H1 (cell line): Measurements from ENCODE around the gene SCN2B. TPM values are rescaled to one million over a fixed set of nuclear protein-coding genes. Genes with fewer than 3 reads are reported as not detected.

Source experiments
- CTCF ChIA-PET: fragments of 300-600 bp; sonication (Branson Sonifier 250); formaldehyde crosslinking; loops from one replicate; lab custom pipeline; 2021; ENCODE audit not compliant: partially characterized antibody; lab: Charles Lee
- POLR2A ChIA-PET: fragments of 300-600 bp; sonication (Branson Sonifier 250); formaldehyde crosslinking; loops from one replicate; lab custom pipeline; 2021; ENCODE audit warnings: inconsistent platforms; ENCODE audit not compliant: partially characterized antibody; lab: Charles Lee
- DNase-seq, 2 experiments: peaks; one replicate each; pipeline versions ENCODE4 v3.0.0 to v3.0.0-alpha.2; 2010 to 2022; ENCODE audit warnings: low spot score in 2 of 2, low read depth in 1 of 2, mixed read lengths in 1 of 2
- FAIRE-seq: peaks from 2 replicates; lab custom pipeline; 2011; peaks lifted over from hg19 to GRCh38; lab: Jason Lieb, UNC
- H2AFZ ChIP-seq: 2 replicates; pipeline ENCODE4 v1.8.1; 2012; ENCODE audit warnings: low read length, inconsistent platforms
- H2AK5ac ChIP-seq: 2 replicates; pipeline ENCODE4 v1.6.1; 2013; ENCODE audit warnings: low read depth, low read length
- H2BK120ac ChIP-seq: replicated peaks from 2 replicates; pipeline ENCODE3; 2013; ENCODE audit warnings: low read depth, low read length, inconsistent platforms
- H2BK12ac ChIP-seq: 2 replicates; pipeline ENCODE4 v1.6.1; 2013; ENCODE audit warnings: low read depth, low read length
- H2BK15ac ChIP-seq: 2 replicates; pipeline ENCODE4 v1.6.1; 2013; ENCODE audit warnings: low read length
- H2BK20ac ChIP-seq: 2 replicates; pipeline ENCODE4 v1.6.1; 2013; ENCODE audit warnings: low read length
- H2BK5ac ChIP-seq: 2 replicates; pipeline ENCODE4 v1.6.1; 2013; ENCODE audit warnings: low read depth, low read length
- H3K14ac ChIP-seq: 2 replicates; pipeline ENCODE4 v1.6.1; 2013; ENCODE audit warnings: inconsistent platforms; ENCODE audit not compliant: insufficient read length
- H3K18ac ChIP-seq: 2 replicates; pipeline ENCODE4 v1.6.1; 2013; ENCODE audit warnings: low read length; ENCODE audit errors: extremely low read depth
- H3K23ac ChIP-seq: 2 replicates; pipeline ENCODE4 v1.6.1; 2013; ENCODE audit warnings: inconsistent platforms; ENCODE audit not compliant: insufficient read length
- H3K23me2 ChIP-seq: 2 replicates; pipeline ENCODE4 v1.6.1; 2013; ENCODE audit warnings: low read depth, low read length
- H3K27ac ChIP-seq: 2 replicates; pipeline ENCODE4 v1.6.1; 2011; ENCODE audit warnings: low read depth, low read length, inconsistent platforms
- H3K27me3 ChIP-seq, 4 experiments: replicated peaks in 1 of 4; 1 replicate in 1 of 4; 2 replicates in 3 of 4; pipeline versions ENCODE4 v1.6.1 to v1.8.1; 2011 to 2013; ENCODE audit warnings: low read length in 3 of 4, mild to moderate bottlenecking in 3 of 4, inconsistent platforms in 2 of 4, mixed read lengths in 2 of 4, moderate library complexity in 1 of 4; ENCODE audit not compliant: control insufficient read depth in 3 of 4, insufficient read depth in 3 of 4; ENCODE audit errors: extremely low read depth in 1 of 4
- H3K36me3 ChIP-seq, 4 experiments: 2 replicates each; pipeline versions ENCODE4 v1.6.1 to v1.8.1; 2011 to 2013; ENCODE audit warnings: mild to moderate bottlenecking in 4 of 4, low read length in 3 of 4, moderate library complexity in 2 of 4, control low read depth in 1 of 4, inconsistent platforms in 1 of 4; ENCODE audit not compliant: insufficient read depth in 4 of 4, control insufficient read depth in 2 of 4
- H3K4ac ChIP-seq: replicated peaks from 2 replicates; pipeline ENCODE3; 2013; ENCODE audit warnings: low read length, low read depth, mixed read lengths, inconsistent platforms; ENCODE audit not compliant: insufficient read length
- H3K4me1 ChIP-seq, 4 experiments: replicated peaks in 1 of 4; 1 replicate in 1 of 4; 2 replicates in 3 of 4; pipeline versions ENCODE4 v1.6.1 to v1.8.1; 2011 to 2013; ENCODE audit warnings: low read length in 3 of 4, inconsistent platforms in 2 of 4, mixed read lengths in 1 of 4; ENCODE audit not compliant: insufficient read depth in 4 of 4, control insufficient read depth in 3 of 4
- H3K4me2 ChIP-seq, 2 experiments: 2 replicates each; pipeline versions ENCODE4 v1.6.1 to v1.8.1; 2011 to 2013; ENCODE audit warnings: low read depth in 2 of 2, low read length in 2 of 2, control low read depth in 1 of 2, inconsistent platforms in 1 of 2, mild to moderate bottlenecking in 1 of 2; ENCODE audit not compliant: insufficient read depth in 1 of 2
- H3K4me3 ChIP-seq, 4 experiments: fragments of 200-600, 300-600 bp in 1 of 4; sonication (generic), shearing (Covaris generic), sonication (Bioruptor Twin) in 1 of 4; 2 replicates each; pipeline versions ENCODE4 v1.5.1 to v1.8.1; 2011 to 2016; ENCODE audit warnings: low read length in 4 of 4, low read depth in 3 of 4, control low read depth in 2 of 4, inconsistent platforms in 2 of 4, mild to moderate bottlenecking in 2 of 4, mixed read lengths in 1 of 4, moderate library complexity in 1 of 4; ENCODE audit not compliant: insufficient read depth in 2 of 4; ENCODE audit errors: extremely low read depth in 1 of 4
- H3K56ac ChIP-seq: replicated peaks from 2 replicates; pipeline ENCODE3; 2013; ENCODE audit warnings: low read depth, mild to moderate bottlenecking, mixed read lengths, low read length, inconsistent platforms; ENCODE audit not compliant: insufficient read length
- H3K79me1 ChIP-seq: 2 replicates; pipeline ENCODE4 v1.6.1; 2013; ENCODE audit warnings: low read depth, low read length, control low read depth
- H3K79me2 ChIP-seq, 2 experiments: 2 replicates each; pipeline versions ENCODE4 v1.6.1 to v1.8.1; 2012 to 2013; ENCODE audit warnings: low read length in 2 of 2, mild to moderate bottlenecking in 2 of 2, inconsistent platforms in 1 of 2; ENCODE audit not compliant: insufficient read depth in 2 of 2, control insufficient read depth in 1 of 2
- H3K9ac ChIP-seq, 4 experiments: replicated peaks in 1 of 4; 1 replicate in 1 of 4; 2 replicates in 3 of 4; pipeline versions ENCODE4 v1.6.1 to v1.8.1; 2011 to 2013; ENCODE audit warnings: low read depth in 3 of 4, low read length in 3 of 4, control low read depth in 2 of 4, mild to moderate bottlenecking in 2 of 4, moderate library complexity in 2 of 4, inconsistent platforms in 1 of 4; ENCODE audit errors: extremely low read depth in 1 of 4
- H3K9me3 ChIP-seq, 2 experiments: 2 replicates each; pipeline versions ENCODE4 v1.6.1 to v1.8.1; 2012 to 2013; ENCODE audit warnings: mild to moderate bottlenecking in 2 of 2, moderate library complexity in 2 of 2, control low read depth in 1 of 2, inconsistent platforms in 1 of 2, low read depth in 1 of 2, low read length in 1 of 2, mixed read lengths in 1 of 2; ENCODE audit not compliant: insufficient read depth in 2 of 2
- H4K20me1 ChIP-seq, 2 experiments: replicated peaks in 1 of 2; 2 replicates each; pipeline versions ENCODE3 to v1.8.1; 2011 to 2013; ENCODE audit warnings: inconsistent platforms in 2 of 2, low read length in 2 of 2, mild to moderate bottlenecking in 1 of 2; ENCODE audit not compliant: insufficient read depth in 2 of 2, control insufficient read depth in 1 of 2
- H4K5ac ChIP-seq: 2 replicates; pipeline ENCODE4 v1.6.1; 2013; ENCODE audit warnings: low read length, low read depth, mixed read lengths, inconsistent platforms; ENCODE audit not compliant: insufficient read length
- H4K8ac ChIP-seq: 2 replicates; pipeline ENCODE4 v1.8.0; 2013; ENCODE audit warnings: mild to moderate bottlenecking, moderate library complexity, low read length, inconsistent platforms; ENCODE audit not compliant: insufficient read depth; ENCODE audit errors: extremely low read depth
- H4K91ac ChIP-seq: replicated peaks from 2 replicates; pipeline ENCODE3; 2013; ENCODE audit warnings: low read length, mixed read lengths, inconsistent platforms; ENCODE audit not compliant: insufficient read length
- BACH1 ChIP-seq: IDR thresholded peaks from 2 replicates; pipeline ENCODE4 v1.6.1; 2012; ENCODE audit warnings: low read length, improper control_type of control experiment
- POLR2AphosphoS5 ChIP-seq: IDR thresholded peaks from 2 replicates; pipeline ENCODE4 v1.6.1; 2011; ENCODE audit warnings: low read depth, low read length
- RXRA ChIP-seq: IDR thresholded peaks from 2 replicates; pipeline ENCODE4 v1.6.1; 2011; ENCODE audit warnings: low read depth, mild to moderate bottlenecking, low read length, moderate library complexity; ENCODE audit not compliant: insufficient read depth
- SIN3A ChIP-seq, 2 experiments: IDR thresholded peaks in 1 of 2; conservative IDR thresholded peaks in 1 of 2; 2 replicates each; pipeline ENCODE4 v1.6.1; 2011 to 2012; ENCODE audit warnings: low read length in 2 of 2, improper control_type of control experiment in 1 of 2, low read depth in 1 of 2, mild to moderate bottlenecking in 1 of 2
- WGBS, 2 experiments: shearing (Covaris generic) in 1 of 2; methylation state at CpG; one replicate each; pipeline versions ENCODE4 v1.1.6 to v1.1.7; 2013 to 2015; ENCODE audit warnings: low lambda C conversion rate in 2 of 2, mixed read lengths in 2 of 2, inconsistent platforms in 1 of 2, low coverage in 1 of 2, missing lambda C conversion rate in 1 of 2; ENCODE audit not compliant: insufficient replicate concordance in 2 of 2, insufficient coverage in 1 of 2, insufficient read length in 1 of 2; ENCODE audit errors: extremely low coverage in 1 of 2, missing lambda C conversion rate in 1 of 2; 5-methylcytosine and 5-hydroxymethylcytosine counted together
- polyA plus RNA-seq, 7 experiments: library from polyadenylated mRNA; depleted of rRNA in 3 of 7; stranded (reverse) in 5 of 7; unstranded in 2 of 7; fragments of >200 nt in 5 of 7; fragments of 200-250 nt in 2 of 7; gene quantifications; 1 replicate in 5 of 7; 2 replicates in 1 of 7; 4 replicates in 1 of 7; pipeline versions ENCODE4 v1.2.1 to v1.2.3, GENCODE V29; 2011 to 2013; ENCODE audit warnings: missing spikeins in 2 of 7, mixed read lengths in 2 of 7
- total RNA-seq: library from RNA; stranded (reverse); fragmentation: NEBNext Ultra II Directional; extraction: Animal tissue kit (Norgen Biotek cat#: 25700); gene quantifications from 2 replicates; pipeline ENCODE4 v1.2.1, GENCODE V29; 2021

The SCN2B gene
- total and polyA plus RNA-seq, 2 of the 8 experiments (the other 6 are each of a cell fraction or from before 2014, with no cell fraction given), result 0.14 to 0.24 TPM

GRCh38 chr11:118136801-118137200, 39.6 kb downstream of the SCN2B start:
- Histone ChIP-seq H3K27me3 (no peaks in the 10 kb centered on the region), H3K9me3 (no peaks in the 10 kb centered on the region), H3K14ac (no peak overlapping the region), H4K20me1 (no peaks in the 10 kb centered on the region), H3K79me2 (no peaks in the 10 kb centered on the region), H2BK5ac (no peak overlapping the region)
- TF ChIP-seq SIN3A (conservative IDR thresholded peaks at IDR 0.05 in 1 of 2, IDR thresholded peaks at IDR 0.05 in 1 of 2; ENCODE audit: low read depth in 1 of 2, low read length in 2 of 2), result no peak
- no peak for TF ChIP-seq POLR2AphosphoS5
- no peak for TF ChIP-seq BACH1
- TF ChIP-seq RXRA, result no peak
- TF ChIP-seq, all 59 proteins: peak for 0
- WGBS, 2 experiments, result 90% methylated on average over 6 of the region's 10 CpGs; no CpG with 5 or more reads in 1 of the 2 experiments
- H3K4me3 ChIP-seq, result no peak overlapping the region
- ChIA-PET POLR2A (no interaction called here), CTCF (interaction anchor here (1.4 to 3.3 kb wide), 3 partner anchors 8 to 128 kb away, joined by 3 to 11 read pairs (median 5); no protein-coding TSS in a partner anchor)
- H3K4ac ChIP-seq, result no peak overlapping the region
- no peak overlapping the region for H2AK5ac ChIP-seq
- DNase-seq (no peak), FAIRE-seq (no peak)
- H4K91ac ChIP-seq, result no peak overlapping the region
- no peaks in the 10 kb centered on the region for H3K4me1 ChIP-seq
- no peak overlapping the region for H2BK15ac ChIP-seq
- no peak overlapping the region for H3K23ac ChIP-seq
- H2BK20ac ChIP-seq, result no peak overlapping the region
- no peaks in the 10 kb centered on the region for H3K23me2 ChIP-seq
- H4K8ac ChIP-seq, result no peak overlapping the region; the same call in 1 of the 2 replicates
- no peak overlapping the region for H4K5ac ChIP-seq
- no peaks in the 10 kb centered on the region for H3K79me1 ChIP-seq
- H2AFZ ChIP-seq, result no peak overlapping the region
- no peak overlapping the region for H3K9ac ChIP-seq
- H3K18ac ChIP-seq, result no peak overlapping the region
- H3K56ac ChIP-seq, result no peak overlapping the region
- no peak overlapping the region for H3K4me2 ChIP-seq
- H3K27ac ChIP-seq, result no peak overlapping the region
- H3K36me3 ChIP-seq, result no peaks in the 10 kb centered on the region
- H2BK12ac ChIP-seq, result no peak overlapping the region
- H2BK120ac ChIP-seq, result no peak overlapping the region
